ENCODE measurements around the gene ILF2.
"Not testable (repeated sequence)": the region's sequence is repeated elsewhere in the genome, so short reads cannot be mapped to it uniquely, and the experiment has no call there.

ILF2 gene

GRCh38 chr1:153647346-153647714, 23.5 kb downstream of the ILF2 start:
- DNase-seq = no peak

GRCh38 chr1:153646672-153647345, 24.0 kb downstream of the ILF2 start:
- no peak for DNase-seq

- DNase-seq = no peak
These were observed 27.0 kb downstream of the ILF2 start for GRCh38 chr1:153643816-153644215.

- DNase-seq = no peak
These were observed 27.7 kb downstream of the ILF2 start for GRCh38 chr1:153643100-153643499.

- no peak for DNase-seq
These were observed 28.6 kb downstream of the ILF2 start for GRCh38 chr1:153642161-153642560.

GRCh38 chr1:153640861-153641260, 29.9 kb downstream of the ILF2 start:
- no peak for DNase-seq

- not testable (repeated sequence) for DNase-seq
These were observed 30.6 kb downstream of the ILF2 start for GRCh38 chr1:153640213-153640612.

GRCh38 chr1:153639280-153639679, 31.5 kb downstream of the ILF2 start:
- no peak for DNase-seq

GRCh38 chr1:153638261-153638660, 32.5 kb downstream of the ILF2 start:
- no peak for DNase-seq

- DNase-seq = no peak
These were observed 34.5 kb downstream of the ILF2 start for GRCh38 chr1:153636312-153636711.

GRCh38 chr1:153635872-153636271, 34.9 kb downstream of the ILF2 start:
- no peak for DNase-seq

GRCh38 chr1:153633754-153634665, 36.8 kb downstream of the ILF2 start, which contains the start of gene CHTOP:
TSS of gene CHTOP (plus strand) at chr1:153634066. CDS start at chr1:153636589, 2,523 bp downstream.
- DNase-seq = peak; percentile 98

GRCh38 chr1:153633161-153633753, 37.5 kb downstream of the ILF2 start:
- no peak for DNase-seq

- no peak for DNase-seq
These were observed 39.5 kb downstream of the ILF2 start for GRCh38 chr1:153631047-153632022.

- no peak for DNase-seq
These were observed 40.4 kb downstream of the ILF2 start for GRCh38 chr1:153630384-153630783.

- no peak for DNase-seq
These were observed 40.8 kb downstream of the ILF2 start for GRCh38 chr1:153629971-153630370.

- no peak for DNase-seq
These were observed 41.5 kb downstream of the ILF2 start for GRCh38 chr1:153629343-153629665.

- DNase-seq = no peak
These were observed 42.0 kb downstream of the ILF2 start for GRCh38 chr1:153628638-153629342.

GRCh38 chr1:153627715-153628626, 42.8 kb downstream of the ILF2 start, which contains the start of gene S100A1:
TSS of gene S100A1 (plus strand) at chr1:153628434. CDS start at chr1:153630522, 2,088 bp downstream.
- no peak for DNase-seq

- DNase-seq = peak; percentile 90
These were observed 43.7 kb downstream of the ILF2 start, which contains the start of gene S100A13 for GRCh38 chr1:153626904-153627714. TSS of gene S100A13 (minus strand) at chr1:153627505. CDS start at chr1:153626472, 1,033 bp downstream.

Data from retina (tissue), 1 donor.